GM10847 (cell line): ENCODE measurements around the gene PCDH1.

Source experiments
- POLR2A ChIP-seq: IDR thresholded peaks from 2 replicates; pipeline ENCODE4 v1.6.1; 2011; ENCODE audit not compliant: insufficient read length; ENCODE audit errors: extremely low read depth

PCDH1 gene

GRCh38 chr5:141906517-141906916 is 28.3 kb upstream of the PCDH1 start:
- no peak for TF ChIP-seq POLR2A

- no peak for TF ChIP-seq POLR2A
Measured at GRCh38 chr5:141904551-141904950, 26.3 kb upstream of the PCDH1 start.

- no peak for TF ChIP-seq POLR2A
Measured at GRCh38 chr5:141903261-141903660, 25.1 kb upstream of the PCDH1 start.

GRCh38 chr5:141902015-141902814 is 24.0 kb upstream of the PCDH1 start:
- TF ChIP-seq POLR2A: no peak

GRCh38 chr5:141898448-141899049 is 20.3 kb upstream of the PCDH1 start:
- no peak for TF ChIP-seq POLR2A

GRCh38 chr5:141897425-141897824 is 19.2 kb upstream of the PCDH1 start:
- TF ChIP-seq POLR2A: no peak

- no peak for TF ChIP-seq POLR2A
Measured at GRCh38 chr5:141889282-141889871, 11.2 kb upstream of the PCDH1 start.

GRCh38 chr5:141883892-141884318 is 5.7 kb upstream of the PCDH1 start:
- no peak for TF ChIP-seq POLR2A

GRCh38 chr5:141883184-141883891 is 5.1 kb upstream of the PCDH1 start:
- TF ChIP-seq POLR2A: no peak

GRCh38 chr5:141882594-141883183 is 4.5 kb upstream of the PCDH1 start:
- no peak for TF ChIP-seq POLR2A

- TF ChIP-seq POLR2A: no peak
Measured at GRCh38 chr5:141881886-141882285, 3.7 kb upstream of the PCDH1 start.

- no peak for TF ChIP-seq POLR2A
Measured at GRCh38 chr5:141880961-141881801, 3.0 kb upstream of the PCDH1 start.

GRCh38 chr5:141879941-141880738 is 1.9 kb upstream of the PCDH1 start:
- no peak for TF ChIP-seq POLR2A

- no peak for TF ChIP-seq POLR2A
Measured at GRCh38 chr5:141879426-141879759, 1.2 kb upstream of the PCDH1 start.
